Measurements from ENCODE around the gene DCLK2. TPM values are rescaled to one million over a fixed set of nuclear protein-coding genes. Genes with fewer than 3 reads are reported as not detected.

The DCLK2 gene
- total and polyA plus RNA-seq, 2 donors (not counting 1 experiment from before 2014, with no cell fraction given) = 0.91 to 3.3 TPM

DNA sequence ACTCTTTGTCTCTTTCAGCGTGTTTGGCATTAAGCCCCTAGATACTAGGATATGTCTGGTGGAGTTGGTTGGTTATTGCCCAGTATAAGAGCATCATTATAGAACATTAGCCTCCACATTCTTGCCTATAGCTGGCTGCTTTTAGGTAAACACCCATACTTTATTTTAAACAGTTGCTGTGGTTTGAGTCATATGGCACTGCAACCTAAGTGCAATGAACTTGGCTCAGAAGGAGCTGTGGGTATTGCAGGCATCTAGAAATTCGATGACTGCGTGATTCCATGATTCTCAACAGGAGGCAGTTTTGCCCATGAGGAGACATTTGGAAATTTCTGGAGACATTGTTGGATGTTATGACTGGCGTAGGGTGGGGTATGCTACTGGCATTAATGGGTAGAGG, 49.5 kb downstream of the DCLK2 start:
- ChIA-PET CTCF (no interaction called here), POLR2A (no interaction called here)
- H3K4me2 ChIP-seq (replicated peaks; ENCODE audit: low read depth, low read length, poor library complexity, severe bottlenecking) = peak overlapping the region; percentile 65
- no peaks in the 10 kb centered on the region for H3K9me3 ChIP-seq (ENCODE audit: control extremely low read depth in 1 of 3, control insufficient read depth in 2 of 3, insufficient read depth in 1 of 3, low read length in 2 of 3)
- H3K36me3 ChIP-seq (replicated peaks in 1 of 2; ENCODE audit: control extremely low read depth in 1 of 2, control insufficient read depth in 1 of 2, extremely low read depth in 1 of 2, insufficient read depth in 2 of 2, low read length in 1 of 2) = no peaks in the 10 kb centered on the region
- no peak for TF ChIP-seq EZH2 (IDR thresholded peaks at IDR 0.05; ENCODE audit: borderline replicate concordance, insufficient read depth, low read depth, low read length, poor library complexity, severe bottlenecking)
- Mint-ChIP-seq H3K4me1 (peaks cover 30% of the 10 kb centered on the region), H3K27me3 (peaks cover 20% of the 10 kb centered on the region), H3K9me3 (ENCODE audit: insufficient read depth) (no peaks in the 10 kb centered on the region), H3K4me3 (no peak overlapping the region), H3K27ac (no peak overlapping the region)
- H3K4me3 ChIP-seq (ENCODE audit: control extremely low read depth in 1 of 5, extremely low read depth in 1 of 5, insufficient read depth in 1 of 5, low read depth in 2 of 5, low read length in 4 of 5) = no peak overlapping the region
- H4K20me1 ChIP-seq (ENCODE audit: control insufficient read depth, insufficient read depth, low read length, poor library complexity, severe bottlenecking) = no peaks in the 10 kb centered on the region
- 100% methylated on average over 2 of the region's 4 CpGs for WGBS (ENCODE audit: insufficient coverage)
- H2AFZ ChIP-seq (ENCODE audit: insufficient read depth, low read depth, low read length, poor library complexity, severe bottlenecking) = no peak overlapping the region
- no peaks in the 10 kb centered on the region for H3K79me2 ChIP-seq (ENCODE audit: control insufficient read depth, insufficient read depth, low read length)
- intact Hi-C loops (cut with micrococcal nuclease) = no loop called here
- DNase-seq (no peak), ATAC-seq (ENCODE audit: low read depth) (no peak)
- no peak overlapping the region for H3K9ac ChIP-seq (ENCODE audit: low read length)
- H3K27ac ChIP-seq (ENCODE audit: low read length in 2 of 2) = no peak overlapping the region
- peaks cover 36 to 40% of the 10 kb centered on the region in 2 donors for H3K4me1 ChIP-seq (ENCODE audit: control insufficient read depth in 2 of 2, insufficient read depth in 2 of 2, low read length in 2 of 2)
- peaks cover 0 to 2% (median 1%) of the 10 kb centered on the region in 4 experiments for H3K27me3 ChIP-seq (replicated peaks in 1 of 4; ENCODE audit: control extremely low read depth in 1 of 4, control insufficient read depth in 3 of 4, insufficient read depth in 4 of 4, low read length in 3 of 4)

GRCh38 chr4:150130933-150131332, 52.7 kb downstream of the DCLK2 start:
- ATAC-seq (ENCODE audit: low read depth) = no peak

More at GRCh38 chr4:150130933-150131332, 52.7 kb downstream of the DCLK2 start:
- Histone ChIP-seq H3K4me3 (ENCODE audit: control extremely low read depth in 1 of 5, extremely low read depth in 1 of 5, insufficient read depth in 1 of 5, low read depth in 2 of 5, low read length in 4 of 5) (no peak overlapping the region), H4K20me1 (ENCODE audit: control insufficient read depth, insufficient read depth, low read length, poor library complexity, severe bottlenecking) (no peaks in the 10 kb centered on the region), H3K27me3 (replicated peaks in 1 of 4; ENCODE audit: control extremely low read depth in 1 of 4, control insufficient read depth in 3 of 4, insufficient read depth in 4 of 4, low read length in 3 of 4) (peaks cover 0 to 8% (median 1%) of the 10 kb centered on the region in 4 experiments), H3K36me3 (replicated peaks in 1 of 2; ENCODE audit: control extremely low read depth in 1 of 2, control insufficient read depth in 1 of 2, extremely low read depth in 1 of 2, insufficient read depth in 2 of 2, low read length in 1 of 2) (no peaks in the 10 kb centered on the region), H3K9ac (ENCODE audit: low read length) (no peak overlapping the region), H3K79me2 (ENCODE audit: control insufficient read depth, insufficient read depth, low read length) (no peaks in the 10 kb centered on the region), H3K9me3 (ENCODE audit: control extremely low read depth in 1 of 3, control insufficient read depth in 2 of 3, insufficient read depth in 1 of 3, low read length in 2 of 3) (no peaks in the 10 kb centered on the region), H3K4me1 (ENCODE audit: control insufficient read depth in 2 of 2, insufficient read depth in 2 of 2, low read length in 2 of 2) (peaks cover 32 to 33% of the 10 kb centered on the region in 2 donors), H3K27ac (ENCODE audit: low read length in 2 of 2) (no peak overlapping the region), H3K4me2 (replicated peaks; ENCODE audit: low read depth, low read length, poor library complexity, severe bottlenecking) (no peak overlapping the region), H2AFZ (ENCODE audit: insufficient read depth, low read depth, low read length, poor library complexity, severe bottlenecking) (no peak overlapping the region)
- CTCF ChIA-PET = no interaction called here
- TF ChIP-seq, protein P1, sequence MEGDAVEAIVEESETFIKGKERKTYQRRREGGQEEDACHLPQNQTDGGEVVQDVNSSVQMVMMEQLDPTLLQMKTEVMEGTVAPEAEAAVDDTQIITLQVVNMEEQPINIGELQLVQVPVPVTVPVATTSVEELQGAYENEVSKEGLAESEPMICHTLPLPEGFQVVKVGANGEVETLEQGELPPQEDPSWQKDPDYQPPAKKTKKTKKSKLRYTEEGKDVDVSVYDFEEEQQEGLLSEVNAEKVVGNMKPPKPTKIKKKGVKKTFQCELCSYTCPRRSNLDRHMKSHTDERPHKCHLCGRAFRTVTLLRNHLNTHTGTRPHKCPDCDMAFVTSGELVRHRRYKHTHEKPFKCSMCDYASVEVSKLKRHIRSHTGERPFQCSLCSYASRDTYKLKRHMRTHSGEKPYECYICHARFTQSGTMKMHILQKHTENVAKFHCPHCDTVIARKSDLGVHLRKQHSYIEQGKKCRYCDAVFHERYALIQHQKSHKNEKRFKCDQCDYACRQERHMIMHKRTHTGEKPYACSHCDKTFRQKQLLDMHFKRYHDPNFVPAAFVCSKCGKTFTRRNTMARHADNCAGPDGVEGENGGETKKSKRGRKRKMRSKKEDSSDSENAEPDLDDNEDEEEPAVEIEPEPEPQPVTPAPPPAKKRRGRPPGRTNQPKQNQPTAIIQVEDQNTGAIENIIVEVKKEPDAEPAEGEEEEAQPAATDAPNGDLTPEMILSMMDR (IDR thresholded peaks at IDR 0.05) = no peak
- no peak for TF ChIP-seq EZH2 (IDR thresholded peaks at IDR 0.05; ENCODE audit: borderline replicate concordance, insufficient read depth, low read depth, low read length, poor library complexity, severe bottlenecking)
- Mint-ChIP-seq H3K9me3 (ENCODE audit: insufficient read depth) (no peaks in the 10 kb centered on the region), H3K4me1 (peaks cover 33% of the 10 kb centered on the region), H3K4me3 (no peak overlapping the region), H3K27me3 (peaks cover 25% of the 10 kb centered on the region), H3K27ac (no peak overlapping the region)
- POLR2A ChIA-PET = no interaction called here
- intact Hi-C loops (cut with micrococcal nuclease) = no loop called here
- no peak for DNase-seq
- 67% methylated on average over 1 of the region's 2 CpGs for WGBS (ENCODE audit: insufficient coverage)
